ENCODE data around the gene PDE1A. TPM values are rescaled to one million over a fixed set of nuclear protein-coding genes. Genes with fewer than 3 reads are reported as not detected.

The PDE1A gene
- total RNA-seq, 1 donor from 2014 or later, result 17.3 TPM

GRCh38 chr2:182444806-182445205 lies 18.0 kb upstream of the PDE1A start:
- DNase-seq, result no peak
- no peak overlapping the region for H3K4me3 ChIP-seq
- intact Hi-C loops (cut with micrococcal nuclease), result no loop called here
- H3K27me3 ChIP-seq (ENCODE audit: low read depth), result no peaks in the 10 kb centered on the region
- no peak for TF ChIP-seq CTCF (IDR thresholded peaks at IDR 0.05; ENCODE audit: borderline replicate concordance)
- peaks cover 31% of the 10 kb centered on the region for H3K4me1 ChIP-seq
- no peaks in the 10 kb centered on the region for H3K9me3 ChIP-seq (replicated peaks)
- H3K27ac ChIP-seq (replicated peaks), result no peak overlapping the region
- no peaks in the 10 kb centered on the region for H3K36me3 ChIP-seq

- intact Hi-C loops (cut with micrococcal nuclease), result no loop called here
- Histone ChIP-seq H3K4me1 (peaks cover 31% of the 10 kb centered on the region), H3K9me3 (replicated peaks) (no peaks in the 10 kb centered on the region), H3K27ac (replicated peaks) (no peak overlapping the region), H3K36me3 (no peaks in the 10 kb centered on the region), H3K4me3 (no peak overlapping the region), H3K27me3 (ENCODE audit: low read depth) (no peaks in the 10 kb centered on the region)
- DNase-seq, result no peak
- TF ChIP-seq CTCF (IDR thresholded peaks at IDR 0.05; ENCODE audit: borderline replicate concordance), result no peak
Measured at GRCh38 chr2:182444170-182444569, 17.3 kb upstream of the PDE1A start.

GRCh38 chr2:182436252-182436651 lies 9.4 kb upstream of the PDE1A start:
- H3K4me3 ChIP-seq, result no peak overlapping the region
- H3K27ac ChIP-seq (replicated peaks), result no peak overlapping the region
- intact Hi-C loops (cut with micrococcal nuclease), result no loop called here
- peaks cover 5% of the 10 kb centered on the region for H3K4me1 ChIP-seq
- H3K9me3 ChIP-seq (replicated peaks), result no peaks in the 10 kb centered on the region
- DNase-seq, result no peak
- no peaks in the 10 kb centered on the region for H3K27me3 ChIP-seq (ENCODE audit: low read depth)
- H3K36me3 ChIP-seq, result no peaks in the 10 kb centered on the region
- no peak for TF ChIP-seq CTCF (IDR thresholded peaks at IDR 0.05; ENCODE audit: borderline replicate concordance)

GRCh38 chr2:182435754-182436153 lies 8.9 kb upstream of the PDE1A start:
- no peak overlapping the region for H3K27ac ChIP-seq (replicated peaks)
- no peak overlapping the region for H3K4me3 ChIP-seq
- peaks cover 5% of the 10 kb centered on the region for H3K4me1 ChIP-seq
- H3K36me3 ChIP-seq, result no peaks in the 10 kb centered on the region
- H3K27me3 ChIP-seq (ENCODE audit: low read depth), result no peaks in the 10 kb centered on the region
- intact Hi-C loops (cut with micrococcal nuclease), result no loop called here
- DNase-seq, result no peak
- no peaks in the 10 kb centered on the region for H3K9me3 ChIP-seq (replicated peaks)
- no peak for TF ChIP-seq CTCF (IDR thresholded peaks at IDR 0.05; ENCODE audit: borderline replicate concordance)

GRCh38 chr2:182432051-182432450 lies 5.2 kb upstream of the PDE1A start:
- DNase-seq, result no peak
- H3K36me3 ChIP-seq, result no peaks in the 10 kb centered on the region
- no peak overlapping the region for H3K4me3 ChIP-seq
- no peak for TF ChIP-seq CTCF (IDR thresholded peaks at IDR 0.05; ENCODE audit: borderline replicate concordance)
- H3K4me1 ChIP-seq, result peaks cover 6% of the 10 kb centered on the region
- H3K9me3 ChIP-seq (replicated peaks), result peaks cover 5% of the 10 kb centered on the region
- intact Hi-C loops (cut with micrococcal nuclease), result no loop called here
- no peak overlapping the region for H3K27ac ChIP-seq (replicated peaks)
- H3K27me3 ChIP-seq (ENCODE audit: low read depth), result no peaks in the 10 kb centered on the region

- no peak overlapping the region for H3K27ac ChIP-seq (replicated peaks)
- peaks cover 5% of the 10 kb centered on the region for H3K9me3 ChIP-seq (replicated peaks)
- peaks cover 11% of the 10 kb centered on the region for H3K4me1 ChIP-seq
- peak overlapping the region; percentile 67 for H3K4me3 ChIP-seq
- intact Hi-C loops (cut with micrococcal nuclease), result no loop called here
- H3K36me3 ChIP-seq, result no peaks in the 10 kb centered on the region
- DNase-seq, result no peak
- no peaks in the 10 kb centered on the region for H3K27me3 ChIP-seq (ENCODE audit: low read depth)
- TF ChIP-seq CTCF (IDR thresholded peaks at IDR 0.05; ENCODE audit: borderline replicate concordance), result no peak
Measured at GRCh38 chr2:182428476-182428875, 1.6 kb upstream of the PDE1A start.

Data from left ventricle myocardium inferior (tissue), 1 donor.